GM12891 (cell line): ENCODE measurements around the gene FAM184A.

Experiments used
- POLR2AphosphoS5 ChIP-seq: IDR thresholded peaks from 2 replicates; pipeline ENCODE4 v1.6.1; 2011; ENCODE audit warnings: low read depth, low read length, control low read depth
- SPI1 ChIP-seq: IDR thresholded peaks from 2 replicates; pipeline ENCODE4 v1.6.1; 2011; ENCODE audit warnings: low read depth, low read length, control low read depth

- TF ChIP-seq SPI1 (no peak), POLR2AphosphoS5 (no peak)
Observed at GRCh38 chr6:118921084-118921483, 157.4 kb downstream of the FAM184A start.
